HG03432 (cell line): ENCODE data around the gene DNAH1.
A peak's percentile ranks its signal among the peaks of the same experiment; 100 is the strongest.

Experiments used
- ATAC-seq: cut with Tn5 transposase; IDR thresholded peaks from one replicate; pipeline ENCODE4 v1.9.1; 2021; ENCODE audit warnings: mild to moderate bottlenecking, moderate library complexity; ENCODE audit not compliant: unreplicated experiment

DNAH1 gene

GRCh38 chr3:52310861-52311575, 5.1 kb upstream of the DNAH1 start:
- ATAC-seq, result peak; percentile 53

DNA sequence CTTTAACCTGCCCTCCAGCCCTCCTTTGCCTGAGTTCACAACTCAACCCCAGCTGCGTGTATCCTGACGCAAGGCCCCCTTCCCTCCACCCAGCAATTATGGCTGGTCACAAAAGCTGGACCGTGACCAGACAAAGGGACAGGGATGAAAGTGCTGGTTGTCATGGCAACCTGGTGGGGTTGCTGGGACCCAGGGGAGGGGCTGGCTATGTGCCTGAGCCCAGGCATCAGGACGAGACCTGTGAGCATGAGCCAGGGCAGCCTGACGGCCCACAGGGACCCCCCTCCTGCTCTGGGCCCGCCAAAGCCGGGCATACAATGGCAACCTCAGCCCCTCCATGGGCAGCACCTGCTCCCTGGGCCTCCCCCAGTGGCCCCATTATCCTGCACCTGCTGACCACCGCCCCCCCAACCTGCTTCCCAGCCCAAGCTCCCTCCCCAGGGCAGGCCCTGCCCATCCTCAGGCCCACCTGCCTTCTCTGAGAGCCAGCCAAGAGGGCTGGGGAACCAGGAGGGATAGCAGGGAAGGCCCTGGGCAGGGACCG, 4.5 kb upstream of the DNAH1 start:
- no peak for ATAC-seq

DNA sequence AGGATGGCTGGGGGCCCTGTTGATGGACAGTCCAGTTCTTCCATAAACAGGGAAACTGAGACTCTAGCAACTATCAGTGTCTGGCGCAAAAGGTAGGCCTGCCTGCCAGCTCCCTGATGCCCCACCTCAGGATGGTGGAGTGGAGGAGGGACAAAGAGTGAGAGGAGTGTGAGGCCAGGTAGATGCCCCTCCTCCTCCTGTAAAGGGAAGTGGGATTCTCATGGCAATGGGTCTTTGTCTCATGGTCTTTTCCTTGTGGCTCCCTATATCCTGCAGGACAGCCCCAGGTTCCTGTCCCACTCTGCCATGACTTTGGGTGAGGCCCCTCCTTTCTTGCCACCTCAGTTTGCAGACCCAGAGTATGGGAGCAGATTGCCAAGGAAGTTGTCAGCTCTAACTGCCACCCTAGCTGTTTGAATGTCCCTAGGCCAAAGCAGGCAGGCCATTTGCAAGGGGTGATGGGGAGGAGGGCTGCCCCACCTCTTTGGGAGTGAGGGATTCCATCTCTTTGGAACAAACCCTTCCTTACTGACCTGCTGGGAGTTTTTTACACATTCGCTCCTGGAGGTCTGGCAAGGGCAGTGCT, 2.8 kb upstream of the DNAH1 start:
- peak; percentile 34 for ATAC-seq

DNA sequence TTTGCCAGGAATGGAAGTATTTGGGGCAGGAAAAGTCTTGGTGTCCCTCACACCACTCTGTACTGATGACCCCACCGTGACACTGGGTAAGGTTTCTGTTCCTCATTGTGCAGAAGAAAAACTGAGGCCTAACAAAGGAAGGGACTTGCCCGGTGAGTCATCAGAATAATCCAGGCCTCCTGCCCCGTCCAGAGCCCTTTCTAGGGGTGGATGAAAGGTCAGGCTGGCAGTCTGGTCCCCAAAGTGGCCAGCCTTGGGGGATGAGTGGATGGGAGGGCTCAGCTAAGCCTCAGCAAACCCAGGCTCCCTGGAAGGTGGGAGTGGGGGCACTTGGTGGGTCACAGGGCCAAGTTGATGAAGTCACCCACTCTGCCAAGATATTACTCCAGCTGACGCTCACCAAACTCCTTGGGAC, 2.3 kb upstream of the DNAH1 start:
- peak; percentile 93 for ATAC-seq

DNA sequence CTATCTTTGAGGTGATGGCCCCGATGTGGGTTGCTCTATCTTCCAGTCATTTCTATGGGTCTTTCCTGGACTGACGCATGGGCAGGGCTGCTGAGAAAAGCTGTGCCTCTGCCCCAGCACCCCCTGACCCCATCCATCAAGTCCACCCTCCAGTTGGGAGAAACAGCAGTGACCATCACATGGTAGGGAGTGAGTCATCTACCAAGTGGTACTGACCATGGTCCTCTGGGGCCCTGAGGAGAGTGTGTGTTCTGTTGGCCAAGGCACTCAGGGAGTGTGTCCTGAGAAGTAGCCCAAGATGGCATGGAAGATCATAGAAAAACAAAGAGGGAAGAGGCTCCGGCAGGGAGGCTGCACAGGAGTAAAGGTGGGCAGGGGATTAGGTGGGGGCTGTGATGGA, 1.6 kb upstream of the DNAH1 start:
- no peak for ATAC-seq

DNA sequence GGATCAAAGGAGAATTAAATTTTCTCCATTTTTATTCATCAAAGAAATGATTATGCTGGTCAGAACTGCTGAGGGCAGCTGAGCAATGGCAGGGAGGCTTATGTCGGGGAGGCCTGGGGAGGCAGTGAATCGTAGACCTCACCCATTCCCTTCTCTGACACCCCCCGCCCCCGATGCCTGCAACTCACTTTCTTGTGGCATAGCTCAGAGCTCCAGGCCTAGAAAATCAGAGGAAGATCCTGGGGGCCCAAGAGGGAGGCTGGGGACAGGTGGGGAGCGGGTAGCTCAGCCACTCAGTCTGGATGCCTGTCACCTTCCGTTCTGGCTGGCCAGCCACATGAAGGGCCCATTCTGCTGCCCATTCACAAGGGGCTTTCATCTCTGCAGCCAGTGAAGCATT, 1.1 kb upstream of the DNAH1 start:
- ATAC-seq, result no peak

DNA sequence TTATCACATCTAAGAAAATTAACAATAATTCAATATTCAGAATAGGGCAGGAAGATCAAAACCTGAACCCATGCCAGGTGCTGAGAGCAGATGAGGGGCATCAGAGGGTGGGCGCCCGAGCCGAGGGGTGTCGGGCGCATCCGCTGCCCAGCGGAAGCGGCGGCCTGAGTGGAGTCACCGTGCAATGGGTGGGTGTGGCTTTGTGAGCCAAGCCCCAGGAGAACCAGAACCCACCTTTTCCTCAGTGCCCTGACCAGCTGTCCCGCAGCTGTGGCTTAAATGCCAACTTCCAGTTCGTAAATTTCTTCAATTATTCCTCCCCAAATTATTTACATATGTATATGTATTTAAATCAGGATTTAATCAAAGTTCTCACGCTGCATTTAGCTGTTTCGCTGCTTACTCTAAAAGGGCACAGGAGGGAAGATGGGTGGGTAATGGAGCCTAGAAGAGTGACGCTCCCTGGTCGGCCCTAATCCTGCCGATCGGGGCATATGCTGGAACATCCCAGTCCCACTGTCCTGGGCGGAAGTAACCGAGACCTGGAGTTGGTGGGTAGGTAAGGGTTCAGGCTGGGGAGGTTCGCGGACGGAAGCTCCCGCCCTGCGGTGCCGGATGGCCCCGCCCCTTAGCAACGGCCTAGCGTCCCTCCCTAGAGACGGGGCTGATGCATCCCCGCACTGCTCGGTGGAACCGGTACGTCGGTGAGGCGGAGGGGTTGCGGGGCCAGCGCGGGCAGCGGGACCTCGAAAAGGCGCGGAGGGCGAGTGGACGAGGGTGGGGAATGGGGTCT, 1.3 kb downstream of the DNAH1 start:
- ATAC-seq, result no peak

DNA sequence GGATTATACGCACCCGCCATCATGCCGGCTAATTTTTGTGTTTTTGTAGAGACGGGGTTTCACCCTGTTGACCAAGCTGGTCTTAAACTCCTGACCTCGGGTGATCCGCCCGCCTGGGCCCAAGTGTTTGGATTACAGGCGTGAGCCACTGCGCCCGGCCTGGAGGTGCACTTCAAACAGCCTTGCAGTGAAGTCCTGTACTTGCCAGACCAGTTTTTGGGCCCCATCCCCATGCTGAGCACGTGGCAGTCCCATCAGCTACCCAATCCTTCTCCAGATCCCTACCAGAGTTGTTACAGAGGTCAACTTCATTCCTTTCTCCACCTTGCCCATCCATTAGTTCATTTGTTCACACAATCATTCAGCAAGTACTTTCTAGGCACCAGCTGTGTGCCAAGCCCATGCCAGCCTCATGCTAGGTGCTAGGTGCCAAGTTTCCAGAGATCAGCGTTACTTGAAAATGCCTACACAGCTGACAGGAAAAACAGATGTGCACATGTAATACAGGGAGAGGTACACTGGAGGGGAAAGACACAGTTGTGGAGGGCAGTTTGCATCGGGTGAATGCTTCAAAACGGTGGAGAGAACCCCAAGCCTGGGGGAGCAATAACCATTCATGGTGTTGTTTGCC, 2.2 kb downstream of the DNAH1 start:
- ATAC-seq, result no peak

GRCh38 chr3:52319921-52320595, 3.9 kb downstream of the DNAH1 start:
- no peak for ATAC-seq

DNA sequence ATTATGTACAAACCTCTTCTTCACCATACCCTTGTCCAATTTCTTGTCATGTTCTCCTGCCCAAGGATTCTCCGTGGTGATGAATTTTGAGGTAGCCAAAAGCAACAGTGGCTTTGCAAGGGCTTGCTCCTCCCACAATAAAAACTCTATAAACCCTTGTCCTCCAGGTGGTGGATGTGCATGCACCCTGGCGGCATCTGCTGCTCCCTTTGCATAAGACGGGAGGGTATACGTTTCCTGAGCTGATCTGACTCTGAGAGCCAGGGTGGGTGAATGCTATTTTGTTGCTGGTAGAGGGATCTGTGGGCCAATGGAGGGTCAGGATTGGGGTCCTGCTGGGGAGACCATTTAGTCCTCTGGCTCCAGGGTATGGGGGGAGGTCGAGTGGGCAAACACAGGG, 5.4 kb downstream of the DNAH1 start:
- ATAC-seq, result no peak

- ATAC-seq, result no peak
Observed at GRCh38 chr3:52322466-52322865, 6.3 kb downstream of the DNAH1 start.

DNA sequence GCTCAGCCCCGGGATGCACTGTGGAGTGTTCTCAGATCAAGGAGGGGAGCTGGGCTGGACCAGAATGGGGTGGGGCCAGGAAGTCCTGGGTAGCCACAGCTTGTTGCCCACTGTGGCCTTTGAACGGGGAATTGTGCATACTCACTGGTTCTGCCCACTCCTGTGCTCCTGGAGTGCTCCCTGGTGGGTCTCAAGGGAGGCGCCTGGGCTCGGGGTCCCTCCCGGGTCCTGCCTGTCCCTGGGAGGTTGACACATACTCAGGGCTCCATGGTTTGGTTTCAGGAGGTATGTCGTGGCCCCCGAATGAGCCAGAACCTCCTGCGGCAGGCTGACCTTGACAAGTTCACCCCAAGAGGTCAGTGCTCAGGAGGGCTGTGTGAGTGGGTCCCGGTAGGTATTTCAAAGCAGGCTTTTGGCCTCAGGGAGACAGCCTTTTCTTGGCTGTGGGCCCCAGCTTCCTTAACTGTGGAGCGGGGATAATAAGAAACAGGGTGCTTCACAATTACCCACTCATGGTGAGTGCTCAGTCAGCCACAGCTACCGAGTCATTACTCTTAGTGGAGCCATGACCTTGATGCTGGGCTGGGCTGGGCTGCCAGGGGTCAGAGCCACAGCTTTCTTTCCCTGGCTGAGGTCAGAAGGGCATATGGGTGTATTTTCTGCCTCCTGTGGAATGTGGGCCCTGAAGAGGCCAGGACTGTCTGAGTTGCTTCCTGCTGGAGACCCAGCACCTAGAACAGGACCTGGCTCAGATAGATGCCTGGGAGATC, 7.6 kb downstream of the DNAH1 start:
- no peak for ATAC-seq

GRCh38 chr3:52324676-52325075, 8.6 kb downstream of the DNAH1 start:
- no peak for ATAC-seq

DNA sequence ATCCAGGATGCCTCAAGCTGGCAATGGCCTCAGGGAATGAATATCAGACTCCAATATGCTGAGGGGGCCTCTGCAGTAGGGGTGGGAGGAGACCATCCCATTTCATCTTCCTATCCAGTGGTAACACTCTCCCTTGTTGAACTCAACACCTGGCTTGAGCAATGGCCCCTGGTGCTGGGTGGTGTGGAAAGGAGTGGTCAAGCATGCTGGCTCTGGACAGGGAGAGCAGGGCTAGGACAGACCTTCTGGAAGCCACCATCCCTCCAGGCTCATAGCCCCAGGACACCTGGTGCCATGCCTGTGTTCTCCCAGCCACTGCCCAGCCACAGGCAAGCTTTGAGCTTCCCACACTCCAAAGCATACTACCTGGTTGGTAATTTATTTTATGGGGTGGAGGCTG, 9.6 kb downstream of the DNAH1 start:
- no peak for ATAC-seq

GRCh38 chr3:52326976-52327375, 10.9 kb downstream of the DNAH1 start:
- no peak for ATAC-seq

DNA sequence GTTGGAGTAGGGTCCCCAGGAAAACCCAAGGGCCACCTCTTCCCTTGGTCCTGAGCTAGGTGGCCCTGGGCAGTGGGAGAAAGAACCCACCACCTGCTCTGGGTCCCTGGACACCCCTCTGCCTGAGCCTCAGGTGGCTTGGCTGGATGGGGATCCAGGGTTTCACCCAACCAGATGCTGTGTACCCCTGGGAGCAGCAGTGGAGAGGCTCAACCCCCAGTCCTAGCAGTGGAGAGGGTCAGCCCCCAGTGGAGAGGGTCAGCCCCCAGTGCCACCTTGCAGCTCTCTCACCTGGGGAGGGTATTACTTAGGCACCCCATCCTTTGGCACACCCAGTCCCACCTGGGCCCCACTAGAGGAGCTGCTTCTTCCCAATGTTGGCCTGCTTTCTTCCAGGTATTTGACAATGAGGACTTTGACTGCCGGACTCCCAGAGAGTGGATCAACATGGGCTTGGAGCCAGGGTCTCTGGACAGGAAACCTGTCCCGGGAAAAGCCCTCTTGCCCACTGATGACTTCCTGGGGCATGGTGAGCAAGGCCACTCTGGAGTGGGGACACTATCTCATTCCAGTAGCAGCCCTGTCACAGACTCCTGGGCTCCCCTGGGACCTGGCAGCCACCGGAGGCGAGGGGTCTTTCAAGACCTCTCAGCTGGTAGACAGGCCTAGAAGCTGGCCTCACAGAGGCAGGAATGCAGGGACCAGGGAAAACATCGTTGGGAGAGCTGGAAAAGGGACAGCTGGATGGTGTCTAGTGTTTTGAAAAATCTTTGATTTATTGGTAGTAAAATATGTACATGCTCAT, 11.6 kb downstream of the DNAH1 start:
- no peak for ATAC-seq

GRCh38 chr3:52328536-52329080, 12.5 kb downstream of the DNAH1 start:
- no peak for ATAC-seq

DNA sequence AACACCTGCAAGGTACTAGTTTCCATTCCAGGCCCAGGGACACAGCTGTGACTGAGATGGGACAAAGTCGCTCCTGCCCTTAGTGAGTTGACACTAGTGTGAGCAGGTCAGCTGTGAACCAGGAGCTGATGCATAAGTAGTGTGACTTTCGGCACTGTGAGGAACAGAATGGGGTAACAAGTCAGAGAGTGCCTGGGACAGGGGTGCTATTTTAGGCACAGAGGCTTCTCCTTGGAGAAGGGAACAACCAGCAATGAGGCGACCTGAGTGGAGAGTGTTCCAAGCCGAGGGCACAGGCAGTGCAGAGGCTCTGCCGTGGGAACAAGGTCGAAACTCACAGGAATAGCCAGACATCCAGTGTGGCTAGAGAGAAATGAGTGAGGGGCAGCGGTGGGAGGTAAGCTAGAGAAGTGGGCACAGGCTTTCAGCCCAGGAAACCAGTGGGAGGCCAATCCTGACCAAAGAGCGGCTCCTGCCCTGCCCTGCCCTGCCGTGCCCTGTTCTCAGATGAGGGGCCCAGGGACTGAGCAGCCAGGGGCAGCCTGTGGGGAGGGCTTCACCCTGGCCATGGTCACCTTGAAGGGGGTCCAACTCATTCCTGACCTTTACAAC, 14.2 kb downstream of the DNAH1 start:
- no peak for ATAC-seq

- no peak for ATAC-seq
Observed at GRCh38 chr3:52331091-52331490, 15.0 kb downstream of the DNAH1 start.
